Progenitor cell of endocrine pancreas (in vitro differentiated cells): ENCODE data around the gene C1QTNF1. TPM values are rescaled to one million over a fixed set of nuclear protein-coding genes. Genes with fewer than 3 reads are reported as not detected.

Experiments
- DNase-seq: peaks from one replicate; pipeline ENCODE4 v3.0.0; 2021; ENCODE audit warnings: low spot score; ENCODE audit not compliant: unreplicated experiment
- H3K27ac Mint-ChIP-seq: 2 replicates; pipeline ENCODE4 v1.8.0; 2021; ENCODE audit warnings: mild to moderate bottlenecking, moderate library complexity, mixed read lengths
- H3K27me3 Mint-ChIP-seq: 2 replicates; pipeline ENCODE4 v1.8.0; 2021; ENCODE audit warnings: mixed read lengths
- H3K36me3 Mint-ChIP-seq: 2 replicates; pipeline ENCODE4 v1.8.0; 2022; ENCODE audit warnings: mixed read lengths; ENCODE audit not compliant: insufficient read depth
- H3K4me1 Mint-ChIP-seq: 2 replicates; pipeline ENCODE4 v1.8.0; 2021; ENCODE audit warnings: low read depth, mixed read lengths
- H3K4me3 Mint-ChIP-seq: 2 replicates; pipeline ENCODE4 v1.8.0; 2021; ENCODE audit warnings: low read depth, mild to moderate bottlenecking, moderate library complexity, mixed read lengths
- H3K9me3 Mint-ChIP-seq: 2 replicates; pipeline ENCODE4 v1.8.0; 2021; ENCODE audit warnings: low read depth, mixed read lengths
- CTCF ChIP-seq: fragments of 200-600 bp; sonication (generic); IDR thresholded peaks from one replicate; pipeline ENCODE4 v1.5.0; 2021; ENCODE audit warnings: antibody characterized with exemption, mild to moderate bottlenecking; ENCODE audit not compliant: unreplicated experiment
- total RNA-seq: library from RNA; stranded (reverse); gene quantifications from 2 replicates; pipeline ENCODE4 v1.2.1, GENCODE V29; 2021

The C1QTNF1 gene
- total RNA-seq, 1 donor from 2014 or later = 0.67 TPM

GRCh38 chr17:78997881-78998280 is 26.1 kb upstream of the C1QTNF1 start:
- no peak for DNase-seq

GRCh38 chr17:78998311-78999055 is 25.5 kb upstream of the C1QTNF1 start:
- Mint-ChIP-seq H3K4me1 (peaks cover 6% of the 10 kb centered on the region), H3K36me3 (peaks cover 14% of the 10 kb centered on the region), H3K4me3 (no peak overlapping the region), H3K27me3 (no peaks in the 10 kb centered on the region), H3K27ac (no peak overlapping the region), H3K9me3 (no peaks in the 10 kb centered on the region)
- no peak for TF ChIP-seq CTCF
- DNase-seq = no peak

More at GRCh38 chr17:78997881-78998280, 26.1 kb upstream of the C1QTNF1 start:
- Mint-ChIP-seq H3K36me3 (peaks cover 18% of the 10 kb centered on the region), H3K9me3 (no peaks in the 10 kb centered on the region), H3K27ac (no peak overlapping the region), H3K4me1 (peaks cover 6% of the 10 kb centered on the region), H3K4me3 (no peak overlapping the region), H3K27me3 (no peaks in the 10 kb centered on the region)
- TF ChIP-seq CTCF = no peak

GRCh38 chr17:78999056-78999768 is 24.8 kb upstream of the C1QTNF1 start:
- no peaks in the 10 kb centered on the region for H3K27me3 Mint-ChIP-seq
- no peak for TF ChIP-seq CTCF
- DNase-seq = no peak
- no peak overlapping the region for H3K27ac Mint-ChIP-seq
- H3K36me3 Mint-ChIP-seq = peaks cover 10% of the 10 kb centered on the region
- no peaks in the 10 kb centered on the region for H3K9me3 Mint-ChIP-seq
- H3K4me1 Mint-ChIP-seq = peaks cover 6% of the 10 kb centered on the region
- no peak overlapping the region for H3K4me3 Mint-ChIP-seq

- Mint-ChIP-seq H3K27ac (no peak overlapping the region), H3K4me1 (peaks cover 6% of the 10 kb centered on the region), H3K4me3 (no peak overlapping the region), H3K27me3 (no peaks in the 10 kb centered on the region), H3K36me3 (peaks cover 10% of the 10 kb centered on the region), H3K9me3 (no peaks in the 10 kb centered on the region)
- TF ChIP-seq CTCF = no peak
- DNase-seq = no peak
Observed at GRCh38 chr17:78999947-79000395, 24.0 kb upstream of the C1QTNF1 start.

GRCh38 chr17:79000396-79001189 is 23.4 kb upstream of the C1QTNF1 start:
- no peak for TF ChIP-seq CTCF
- Mint-ChIP-seq H3K9me3 (no peaks in the 10 kb centered on the region), H3K4me3 (no peak overlapping the region), H3K4me1 (peaks cover 5% of the 10 kb centered on the region), H3K36me3 (peaks cover 9% of the 10 kb centered on the region), H3K27ac (no peak overlapping the region), H3K27me3 (no peaks in the 10 kb centered on the region)
- DNase-seq = no peak
